Measurements from ENCODE around the gene PKP2. TPM values are rescaled to one million over a fixed set of nuclear protein-coding genes. Genes with fewer than 3 reads are reported as not detected.

PKP2 gene
- total RNA-seq (1 to 10 TPM in 1 of 5 donors, under 1 TPM in 4; 0.45 to 1.3 (median 0.93) TPM), total RNA-seq (0.32 to 2.0 (median 0.91) reads per million in 29 experiments)
- 0.52 TPM for total RNA-seq (2013)

DNA sequence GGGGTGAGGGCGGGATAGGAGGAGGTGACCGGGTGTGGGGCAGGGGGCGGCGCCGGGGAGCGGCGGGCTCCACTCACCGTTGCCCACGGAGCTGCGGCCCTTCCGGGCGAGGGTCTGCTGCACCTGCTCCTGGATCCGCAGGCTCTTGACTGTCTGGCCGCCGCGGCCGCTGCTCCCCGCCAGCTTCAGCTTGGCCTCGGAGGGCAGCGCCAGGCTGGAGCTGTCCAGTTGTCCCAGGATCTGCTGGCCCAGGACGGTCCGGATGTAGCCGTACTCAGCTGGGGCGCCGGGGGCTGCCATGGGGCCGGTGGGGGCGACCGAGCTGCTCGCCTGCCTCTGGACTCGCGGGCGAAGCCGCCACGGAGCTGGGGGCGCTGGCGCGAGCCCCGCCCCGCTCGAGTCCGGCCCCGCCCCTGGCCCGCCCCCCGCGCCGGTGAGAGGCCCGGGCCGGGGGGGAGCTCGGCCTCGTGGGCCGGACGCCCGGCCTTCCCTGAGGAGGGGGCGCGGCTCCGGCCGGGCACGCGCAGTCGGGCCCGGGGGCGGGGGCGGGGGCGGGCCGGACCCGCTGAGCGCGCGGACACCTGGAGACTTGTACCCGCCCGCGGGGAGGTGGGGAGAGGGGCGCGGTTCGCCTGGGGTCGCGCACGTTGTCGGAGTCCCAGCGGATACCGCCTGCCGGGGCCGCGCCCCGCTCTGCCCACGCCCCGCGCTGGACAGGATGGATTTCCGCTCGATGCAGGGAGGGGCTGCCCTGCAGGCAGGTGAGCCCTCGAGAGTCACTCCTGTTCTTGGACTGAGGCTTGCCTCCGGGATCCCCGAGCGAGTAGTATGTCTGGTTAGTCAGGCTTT is at the start of gene PKP2:
TSS of gene PKP2 (minus strand) at position 346 of the 849 bp plus-strand sequence. CDS start at position 300, 46 bp downstream.
- no peaks in the 10 kb centered on the region for H3K9me3 ChIP-seq
- Mint-ChIP-seq H3K27ac (peak within 1 kb of the TSS in 1 of 2 donors; percentile 40), H3K27me3 (peaks cover 57 to 62% of the 10 kb centered on the region in 2 donors), H3K9me3 (no peaks in the 10 kb centered on the region), H3K4me1 (peaks cover 19 to 31% (median 26%) of the 10 kb centered on the region in 3 donors), H3K4me3 (peak within 1 kb of the TSS; percentile 73 to 80 (median 76)), H3K36me3 (no peaks in the 10 kb centered on the region)
- WGBS (ENCODE audit: insufficient coverage), result 2% methylated on average over 83 of the region's 94 CpGs
- DNase-seq (peak in 11 of 35 experiments; percentile 1 to 17 (median 6)), ATAC-seq (replicated peaks in 1 of 4) (peak; percentile 52 to 73 (median 62))
- no peaks in the 10 kb centered on the region for H3K36me3 ChIP-seq (ENCODE audit: control insufficient read depth in 2 of 2, extremely low read depth in 1 of 2, insufficient read depth in 1 of 2, low read length in 1 of 2)
- H3K27ac ChIP-seq (ENCODE audit: low read length), result no peak within 1 kb of the TSS
- H3K4me1 ChIP-seq (ENCODE audit: control insufficient read depth in 1 of 2, extremely low read depth in 1 of 2, insufficient read depth in 2 of 2, low read length in 2 of 2), result peaks cover 6 to 13% of the 10 kb centered on the region in 2 experiments
- peaks cover 0 to 16% of the 10 kb centered on the region in 2 experiments for H3K27me3 ChIP-seq (replicated peaks in 1 of 2; ENCODE audit: control insufficient read depth in 2 of 2, extremely low read depth in 1 of 2, insufficient read depth in 2 of 2, low read length in 1 of 2)
- peak within 1 kb of the TSS; percentile 21 to 75 for H3K4me3 ChIP-seq (ENCODE audit: control insufficient read depth in 1 of 2, extremely low read depth in 1 of 2, low read length in 1 of 2)
- POLR2A ChIA-PET, result interaction anchor here in 1 of 2 donors (0.6 kb wide), 1 partner anchor 1125 kb away, joined by 6 read pairs; no protein-coding TSS in a partner anchor
- CTCF ChIA-PET, result interaction anchor here in 1 of 2 donors (0.7 kb wide), 1 partner anchor 1243 kb away, joined by 3 read pairs; no protein-coding TSS in a partner anchor

DNA sequence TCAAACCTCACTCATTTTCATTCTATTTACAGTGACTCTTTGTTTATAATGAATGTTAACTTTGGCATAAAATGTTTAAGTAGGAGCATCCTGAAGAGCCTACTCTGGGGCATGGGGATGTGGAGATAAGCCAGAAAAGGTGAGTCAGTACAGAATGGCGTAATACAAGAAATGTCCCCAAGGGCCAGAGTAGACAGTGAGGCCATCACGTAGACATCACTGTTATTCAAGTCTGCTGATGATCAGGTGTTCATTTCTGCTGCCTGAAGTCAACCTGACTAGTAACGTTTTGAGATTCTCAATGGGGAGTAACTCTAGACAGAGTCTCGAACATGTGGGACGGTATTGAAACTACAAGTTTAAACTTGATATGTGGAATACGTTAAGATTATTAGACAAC is 47.6 kb upstream of the PKP2 start:
- Mint-ChIP-seq H3K27ac (no peak overlapping the region), H3K36me3 (no peaks in the 10 kb centered on the region), H3K4me1 (no peaks in the 10 kb centered on the region), H3K27me3 (no peaks in the 10 kb centered on the region), H3K9me3 (peaks cover 0 to 3% (median 0%) of the 10 kb centered on the region in 3 donors), H3K4me3 (no peak overlapping the region)
- Histone ChIP-seq H3K4me3 (ENCODE audit: control insufficient read depth in 1 of 2, extremely low read depth in 1 of 2, low read length in 1 of 2) (no peak overlapping the region), H3K27me3 (replicated peaks in 1 of 2; ENCODE audit: control insufficient read depth in 2 of 2, extremely low read depth in 1 of 2, insufficient read depth in 2 of 2, low read length in 1 of 2) (no peaks in the 10 kb centered on the region), H3K36me3 (ENCODE audit: control insufficient read depth in 2 of 2, extremely low read depth in 1 of 2, insufficient read depth in 1 of 2, low read length in 1 of 2) (no peaks in the 10 kb centered on the region), H3K27ac (ENCODE audit: low read length) (no peak overlapping the region), H3K4me1 (ENCODE audit: control insufficient read depth in 1 of 2, extremely low read depth in 1 of 2, insufficient read depth in 2 of 2, low read length in 2 of 2) (no peaks in the 10 kb centered on the region), H3K9me3 (no peaks in the 10 kb centered on the region)
- DNase-seq, result no peak
- no peak for ATAC-seq (replicated peaks in 1 of 4)
- 70% methylated on average over 5 of the region's 6 CpGs for WGBS (ENCODE audit: insufficient coverage)
- CTCF ChIA-PET, result no interaction called here
- POLR2A ChIA-PET, result no interaction called here

DNA sequence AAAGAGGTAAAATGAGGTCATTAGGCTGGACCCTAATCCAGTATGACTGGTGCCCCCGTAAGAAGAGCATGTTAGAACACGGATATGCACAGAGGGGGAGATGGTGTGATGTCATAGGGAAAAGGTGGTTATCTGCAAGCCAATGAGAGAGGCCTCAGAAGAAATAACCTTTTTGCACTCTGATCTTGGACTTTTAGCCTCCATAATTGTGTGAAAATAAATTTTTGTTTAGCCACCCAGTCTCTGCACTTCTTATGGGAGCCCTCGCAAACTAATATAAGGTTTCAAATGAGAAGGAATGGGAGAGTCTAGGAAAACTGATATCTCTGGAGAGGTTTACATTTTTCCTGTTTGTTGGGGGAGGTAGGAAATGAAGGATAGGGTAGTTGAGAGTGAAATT is 43.2 kb upstream of the PKP2 start:
- CTCF ChIA-PET, result no interaction called here
- WGBS (ENCODE audit: insufficient coverage), result 50% methylated on average over 1 of the region's 3 CpGs
- Mint-ChIP-seq H3K36me3 (no peaks in the 10 kb centered on the region), H3K27ac (no peak overlapping the region), H3K4me3 (no peak overlapping the region), H3K9me3 (peaks cover 0 to 1% (median 0%) of the 10 kb centered on the region in 3 donors), H3K27me3 (peaks cover 0 to 3% of the 10 kb centered on the region in 2 donors), H3K4me1 (no peaks in the 10 kb centered on the region)
- Histone ChIP-seq H3K27ac (ENCODE audit: low read length) (no peak overlapping the region), H3K4me1 (ENCODE audit: control insufficient read depth in 1 of 2, extremely low read depth in 1 of 2, insufficient read depth in 2 of 2, low read length in 2 of 2) (no peaks in the 10 kb centered on the region), H3K4me3 (ENCODE audit: control insufficient read depth in 1 of 2, extremely low read depth in 1 of 2, low read length in 1 of 2) (no peak overlapping the region), H3K36me3 (ENCODE audit: control insufficient read depth in 2 of 2, extremely low read depth in 1 of 2, insufficient read depth in 1 of 2, low read length in 1 of 2) (no peaks in the 10 kb centered on the region), H3K9me3 (no peaks in the 10 kb centered on the region), H3K27me3 (replicated peaks in 1 of 2; ENCODE audit: control insufficient read depth in 2 of 2, extremely low read depth in 1 of 2, insufficient read depth in 2 of 2, low read length in 1 of 2) (no peaks in the 10 kb centered on the region)
- ATAC-seq (replicated peaks in 1 of 4), result no peak
- DNase-seq, result no peak
- POLR2A ChIA-PET, result no interaction called here

DNA sequence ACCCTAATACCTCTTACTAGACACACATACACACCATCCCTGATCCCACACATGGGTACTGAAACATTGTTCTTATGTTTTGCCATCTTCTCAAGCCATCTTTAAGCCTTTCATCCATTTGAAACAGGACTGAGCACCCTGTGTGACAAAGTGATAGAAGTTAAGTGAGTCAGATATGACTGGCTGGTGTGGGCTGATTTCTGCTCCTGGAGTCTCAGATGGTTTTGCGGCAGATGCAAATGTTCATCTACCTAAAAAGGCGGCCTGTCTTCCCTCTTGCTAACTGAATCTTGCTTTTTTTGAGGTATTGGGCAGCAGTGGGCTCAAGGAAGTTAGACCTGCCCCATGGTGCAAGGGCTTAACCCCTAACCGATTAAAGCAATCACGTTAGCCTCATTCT is 30.4 kb upstream of the PKP2 start:
- Histone ChIP-seq H3K36me3 (ENCODE audit: control insufficient read depth in 2 of 2, extremely low read depth in 1 of 2, insufficient read depth in 1 of 2, low read length in 1 of 2) (no peaks in the 10 kb centered on the region), H3K27me3 (replicated peaks in 1 of 2; ENCODE audit: control insufficient read depth in 2 of 2, extremely low read depth in 1 of 2, insufficient read depth in 2 of 2, low read length in 1 of 2) (peaks cover 0 to 2% of the 10 kb centered on the region in 2 experiments), H3K27ac (ENCODE audit: low read length) (no peak overlapping the region), H3K4me3 (ENCODE audit: control insufficient read depth in 1 of 2, extremely low read depth in 1 of 2, low read length in 1 of 2) (no peak overlapping the region), H3K9me3 (no peaks in the 10 kb centered on the region), H3K4me1 (ENCODE audit: control insufficient read depth in 1 of 2, extremely low read depth in 1 of 2, insufficient read depth in 2 of 2, low read length in 2 of 2) (no peaks in the 10 kb centered on the region)
- H3K36me3 Mint-ChIP-seq, result no peaks in the 10 kb centered on the region
- no peak overlapping the region for H3K4me3 Mint-ChIP-seq
- ATAC-seq (replicated peaks in 1 of 4) (no peak), DNase-seq (no peak)
- H3K9me3 Mint-ChIP-seq, result no peaks in the 10 kb centered on the region
- CTCF ChIA-PET, result no interaction called here
- peaks cover 8% of the 10 kb centered on the region in 2 donors for H3K27me3 Mint-ChIP-seq
- no peak overlapping the region for H3K27ac Mint-ChIP-seq
- POLR2A ChIA-PET, result no interaction called here
- H3K4me1 Mint-ChIP-seq, result no peaks in the 10 kb centered on the region
- WGBS (ENCODE audit: insufficient coverage), result 89% methylated on average over 2 of the region's 4 CpGs

DNA sequence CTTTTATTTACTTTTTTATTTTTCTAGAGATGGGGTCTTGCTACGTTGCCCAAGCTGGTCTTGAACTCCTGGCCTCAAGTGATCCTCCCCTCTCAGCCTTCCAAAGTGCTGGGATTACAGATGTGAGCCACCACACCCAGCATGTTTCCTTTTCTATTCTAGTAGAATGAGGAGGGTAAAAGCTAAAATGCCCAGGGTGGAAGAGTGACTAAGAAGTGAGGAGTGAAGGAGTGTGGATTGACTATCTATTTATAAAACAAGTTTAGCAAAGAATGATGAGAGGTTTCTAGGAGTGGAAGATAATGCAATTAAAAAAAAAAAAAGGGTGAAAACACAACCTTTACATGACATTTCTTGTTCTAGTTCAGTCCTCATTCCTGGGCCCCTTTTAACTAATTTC is 29.8 kb upstream of the PKP2 start:
- ChIA-PET POLR2A (no interaction called here), CTCF (no interaction called here)
- no peaks in the 10 kb centered on the region for H3K9me3 ChIP-seq
- ATAC-seq (replicated peaks in 1 of 4) (no peak), DNase-seq (no peak)
- H3K27ac Mint-ChIP-seq, result no peak overlapping the region
- H3K9me3 Mint-ChIP-seq, result no peaks in the 10 kb centered on the region
- H3K4me1 ChIP-seq (ENCODE audit: control insufficient read depth in 1 of 2, extremely low read depth in 1 of 2, insufficient read depth in 2 of 2, low read length in 2 of 2), result no peaks in the 10 kb centered on the region
- H3K27me3 ChIP-seq (replicated peaks in 1 of 2; ENCODE audit: control insufficient read depth in 2 of 2, extremely low read depth in 1 of 2, insufficient read depth in 2 of 2, low read length in 1 of 2), result peaks cover 0 to 2% of the 10 kb centered on the region in 2 experiments
- H3K4me1 Mint-ChIP-seq, result no peaks in the 10 kb centered on the region
- H3K4me3 ChIP-seq (ENCODE audit: control insufficient read depth in 1 of 2, extremely low read depth in 1 of 2, low read length in 1 of 2), result no peak overlapping the region
- no peaks in the 10 kb centered on the region for H3K36me3 Mint-ChIP-seq
- peaks cover 8 to 11% of the 10 kb centered on the region in 2 donors for H3K27me3 Mint-ChIP-seq
- no peak overlapping the region for H3K4me3 Mint-ChIP-seq
- no peaks in the 10 kb centered on the region for H3K36me3 ChIP-seq (ENCODE audit: control insufficient read depth in 2 of 2, extremely low read depth in 1 of 2, insufficient read depth in 1 of 2, low read length in 1 of 2)
- H3K27ac ChIP-seq (ENCODE audit: low read length), result no peak overlapping the region
- WGBS (ENCODE audit: insufficient coverage), result no CpG with 5 or more reads among the region's 1 CpG

DNA sequence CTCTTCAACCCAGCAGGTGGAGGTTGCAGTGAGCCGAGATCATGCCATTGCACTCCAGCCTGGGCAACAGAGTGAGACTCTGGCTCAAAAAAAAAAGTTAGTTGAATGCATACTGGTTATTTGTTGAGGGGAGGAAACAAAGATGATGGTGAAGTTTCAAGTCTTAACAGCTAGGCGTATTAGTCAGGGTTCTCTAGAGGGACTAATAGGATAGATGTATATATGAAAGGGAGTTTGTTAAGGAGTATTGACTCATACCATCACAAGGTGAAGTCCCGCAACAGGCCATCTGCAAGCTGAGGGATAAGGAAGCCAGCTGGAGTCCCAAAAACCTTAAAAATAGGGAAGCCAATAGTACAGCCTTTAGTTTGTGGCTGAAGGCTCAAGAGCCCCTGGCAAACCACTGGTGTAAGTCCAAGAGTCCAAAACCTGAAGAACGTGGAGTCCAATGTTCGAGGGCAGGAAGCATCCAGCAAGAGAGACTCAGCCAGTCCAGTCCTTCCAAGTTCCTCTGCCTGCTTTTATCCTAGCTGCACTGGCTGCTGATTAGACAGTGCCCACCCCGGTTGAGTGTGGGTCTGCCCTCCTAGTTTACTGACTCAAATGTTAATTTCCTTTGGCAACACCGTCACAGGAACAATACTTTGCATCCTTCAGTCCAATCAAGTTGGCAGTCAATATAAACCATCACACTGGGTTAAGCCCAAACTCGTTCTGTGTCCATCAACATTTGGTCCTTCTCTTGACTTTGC is 26.1 kb upstream of the PKP2 start:
- no peaks in the 10 kb centered on the region for H3K36me3 Mint-ChIP-seq
- no peak overlapping the region for H3K27ac Mint-ChIP-seq
- CTCF ChIA-PET, result no interaction called here
- Histone ChIP-seq H3K4me1 (ENCODE audit: control insufficient read depth in 1 of 2, extremely low read depth in 1 of 2, insufficient read depth in 2 of 2, low read length in 2 of 2) (no peaks in the 10 kb centered on the region), H3K9me3 (no peaks in the 10 kb centered on the region), H3K36me3 (ENCODE audit: control insufficient read depth in 2 of 2, extremely low read depth in 1 of 2, insufficient read depth in 1 of 2, low read length in 1 of 2) (no peaks in the 10 kb centered on the region), H3K27me3 (replicated peaks in 1 of 2; ENCODE audit: control insufficient read depth in 2 of 2, extremely low read depth in 1 of 2, insufficient read depth in 2 of 2, low read length in 1 of 2) (no peaks in the 10 kb centered on the region), H3K27ac (ENCODE audit: low read length) (no peak overlapping the region), H3K4me3 (ENCODE audit: control insufficient read depth in 1 of 2, extremely low read depth in 1 of 2, low read length in 1 of 2) (no peak overlapping the region)
- peaks cover 8 to 9% of the 10 kb centered on the region in 2 donors for H3K27me3 Mint-ChIP-seq
- no peak overlapping the region for H3K4me3 Mint-ChIP-seq
- H3K4me1 Mint-ChIP-seq, result no peaks in the 10 kb centered on the region
- no peaks in the 10 kb centered on the region for H3K9me3 Mint-ChIP-seq
- no peak for DNase-seq
- 76% methylated on average over 8 of the region's 8 CpGs for WGBS (ENCODE audit: insufficient coverage)
- POLR2A ChIA-PET, result no interaction called here
- no peak for ATAC-seq (replicated peaks in 1 of 4)

Data from T-cell (primary cell).